Skin of body (tissue), 2 donors: Measurements from ENCODE around the gene MINPP1. TPM values are rescaled to one million over a fixed set of nuclear protein-coding genes. Genes with fewer than 3 reads are reported as not detected.
"Not testable (repeated sequence)": the region's sequence is repeated elsewhere in the genome, so short reads cannot be mapped to it uniquely, and the experiment has no call there.

Source experiments
- DNase-seq: peaks from one replicate; lab custom pipeline; 2025; lab: John Stamatoyannopoulos, UW
- total RNA-seq: library from RNA; depleted of rRNA; stranded (reverse); fragments of >200 nt; gene quantifications from one replicate; pipeline ENCODE4 v1.2.3, GENCODE V29; 2014

Gene MINPP1
- total RNA-seq = 15.6 TPM

- DNase-seq = peak; percentile 66
These were observed at the start of gene MINPP1 for GRCh38 chr10:87504640-87505365. MINPP1 (plus strand) TSS chr10:87504893; CDS start chr10:87504916, 23 bp downstream.

- DNase-seq = not testable (repeated sequence)
These were observed 48.0 kb upstream of the MINPP1 start for GRCh38 chr10:87456586-87457220.

DNA sequence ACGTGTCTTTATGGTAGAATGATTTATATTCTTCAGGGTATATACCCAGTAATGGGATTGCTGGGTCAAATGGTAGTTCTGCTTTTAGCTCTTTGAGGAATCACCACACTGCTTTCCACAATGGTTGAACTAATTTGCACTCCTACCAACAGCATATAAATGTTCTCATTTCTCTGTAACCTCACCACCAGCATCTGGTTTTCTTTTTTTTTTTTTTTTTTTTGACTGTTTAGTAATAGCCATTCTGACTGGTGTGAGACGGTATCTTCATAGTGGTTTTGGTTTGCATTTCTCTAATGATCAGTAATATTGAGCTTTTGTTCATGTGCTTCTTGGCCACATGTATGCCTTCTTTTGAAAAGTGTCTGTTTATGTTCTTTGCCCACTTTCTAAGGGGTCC is 42.9 kb upstream of the MINPP1 start:
- not testable (repeated sequence) for DNase-seq

DNA sequence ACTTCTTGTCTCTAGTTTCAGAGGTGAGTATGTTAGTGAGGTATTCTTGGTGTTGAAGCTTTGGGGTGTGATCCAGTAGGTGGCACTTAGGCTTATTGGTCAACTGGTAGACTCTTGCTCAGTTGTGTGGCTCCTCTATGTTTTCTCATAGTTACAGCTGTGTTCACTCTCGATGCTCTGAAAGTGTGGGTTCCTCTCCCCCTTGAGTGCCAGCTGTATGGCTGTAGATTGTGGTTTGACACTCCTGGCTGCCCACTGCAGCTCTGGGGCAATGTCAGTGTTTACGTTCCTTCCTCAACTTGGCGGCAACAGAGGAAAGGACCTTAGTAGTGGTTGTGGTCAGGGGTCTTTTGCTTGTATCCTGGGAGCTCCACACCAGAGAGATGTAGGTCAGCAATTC is 37.8 kb upstream of the MINPP1 start:
- DNase-seq = not testable (repeated sequence)

- DNase-seq = not testable (repeated sequence)
These were observed 16.0 kb upstream of the MINPP1 start for GRCh38 chr10:87488733-87489132.

- DNase-seq = not testable (repeated sequence)
These were observed 14.4 kb upstream of the MINPP1 start for GRCh38 chr10:87490285-87490684.

DNA sequence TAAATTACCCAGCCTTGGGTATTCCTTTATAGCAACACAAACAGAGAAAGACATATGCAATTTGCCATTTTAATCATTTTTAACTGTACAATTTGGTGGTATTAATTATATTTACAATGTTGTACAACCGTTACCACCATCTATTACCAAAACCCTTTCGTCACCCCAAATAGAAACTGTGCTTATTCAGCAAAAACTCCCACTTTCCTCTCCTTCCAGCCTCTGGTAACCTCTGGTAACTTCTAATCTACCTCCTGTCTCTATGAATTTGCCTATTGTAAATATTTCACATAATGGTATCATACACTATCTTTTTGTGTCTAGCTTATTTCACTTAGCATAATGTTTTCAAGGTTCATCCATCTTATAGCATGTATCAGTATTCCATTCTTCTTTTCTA is 12.2 kb upstream of the MINPP1 start:
- not testable (repeated sequence) for DNase-seq

GRCh38 chr10:87495446-87495845 is 9.2 kb upstream of the MINPP1 start:
- not testable (repeated sequence) for DNase-seq

DNA sequence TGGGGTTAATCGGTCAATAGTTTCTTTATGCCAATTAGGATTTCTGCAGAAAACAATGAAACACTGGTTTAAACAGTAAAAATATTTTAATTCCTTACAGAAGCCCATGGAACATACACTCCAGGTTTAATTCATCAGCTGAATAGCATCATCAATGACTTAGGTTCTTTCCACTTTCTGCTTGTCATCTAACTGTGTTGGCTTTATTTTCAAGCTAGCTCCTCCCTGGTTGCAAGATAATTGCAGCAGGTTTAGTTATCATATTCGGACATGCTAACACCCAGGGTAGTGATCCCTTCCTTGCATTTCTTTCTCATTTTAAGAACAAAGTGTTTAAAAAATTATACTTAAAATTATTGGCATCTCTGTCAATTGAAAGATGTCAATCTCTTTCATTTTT is 7.3 kb upstream of the MINPP1 start:
- DNase-seq = not testable (repeated sequence)

DNA sequence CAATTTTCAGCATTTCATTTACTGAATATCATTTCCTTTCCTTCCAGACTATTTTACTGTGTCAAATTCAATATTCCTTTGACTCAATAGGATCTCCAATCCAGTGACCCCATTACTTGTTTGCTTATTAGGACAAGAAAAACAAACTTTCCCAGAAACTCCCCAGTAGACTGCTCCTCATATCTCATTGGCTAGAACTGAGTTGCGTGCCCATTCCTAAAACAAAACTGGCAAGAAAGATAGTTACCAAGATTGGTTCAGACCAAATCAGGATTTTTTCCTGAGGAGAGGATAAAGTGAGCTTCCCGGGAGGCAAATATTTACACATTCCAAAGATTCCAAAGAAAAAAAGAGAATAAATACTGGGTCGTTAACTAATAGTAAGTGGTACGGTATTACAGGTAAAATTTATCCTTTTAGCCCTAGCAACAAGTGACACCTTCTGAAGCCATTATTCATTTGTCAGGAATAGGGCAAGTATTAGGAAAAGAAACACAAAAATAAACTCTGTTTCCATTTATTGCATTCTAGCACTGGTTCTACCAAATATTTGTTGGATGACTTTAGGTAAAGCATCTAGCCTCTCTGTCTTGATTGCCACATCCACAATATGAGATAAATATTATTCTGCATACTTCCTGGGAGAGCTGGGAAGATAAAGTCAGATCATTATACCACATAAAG is 6.4 kb upstream of the MINPP1 start:
- not testable (repeated sequence) for DNase-seq

DNA sequence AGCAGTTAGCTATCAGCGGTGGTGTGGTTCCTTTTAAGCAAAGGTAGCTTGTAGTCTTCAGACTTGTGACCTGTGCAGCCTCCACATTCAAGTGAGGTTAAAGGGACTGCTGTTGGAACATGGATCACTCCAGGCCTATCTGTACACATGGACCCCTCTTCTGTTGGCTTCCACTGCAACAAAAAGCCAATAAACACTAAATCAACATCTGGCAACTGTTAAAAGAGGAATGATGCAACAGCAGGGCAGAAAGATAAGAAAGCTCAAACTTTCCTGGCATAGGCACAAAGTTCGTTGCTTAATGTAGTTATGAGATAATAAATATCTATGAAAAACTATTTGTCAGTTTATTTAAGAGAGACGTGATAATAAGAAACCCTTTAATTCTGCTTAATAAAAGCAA is 4.0 kb upstream of the MINPP1 start:
- DNase-seq = no peak

- DNase-seq = no peak
These were observed 1.3 kb upstream of the MINPP1 start for GRCh38 chr10:87503401-87503800.

DNA sequence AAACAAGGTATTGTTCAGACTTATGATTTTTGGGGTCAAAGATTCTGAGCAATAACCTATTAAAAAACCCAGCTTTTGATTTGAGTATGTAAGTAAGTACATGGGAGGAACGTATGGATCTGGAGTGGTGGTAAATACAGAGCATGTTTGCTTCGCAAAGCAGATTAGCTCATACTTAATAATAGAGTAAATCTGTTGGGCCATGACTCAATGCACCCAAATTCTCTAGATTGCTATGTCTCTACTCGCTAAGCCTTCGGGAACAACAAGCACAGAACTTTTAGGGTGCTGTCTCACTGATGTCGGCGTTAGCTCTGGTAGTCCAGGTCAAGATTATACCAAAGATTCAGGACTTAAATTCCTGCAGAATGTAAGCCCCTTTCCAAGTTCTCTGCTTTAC is 807 bp upstream of the MINPP1 start:
- DNase-seq = peak; percentile 41

GRCh38 chr10:87504307-87504639 is 420 bp upstream of the MINPP1 start:
- peak; percentile 41 for DNase-seq

DNA sequence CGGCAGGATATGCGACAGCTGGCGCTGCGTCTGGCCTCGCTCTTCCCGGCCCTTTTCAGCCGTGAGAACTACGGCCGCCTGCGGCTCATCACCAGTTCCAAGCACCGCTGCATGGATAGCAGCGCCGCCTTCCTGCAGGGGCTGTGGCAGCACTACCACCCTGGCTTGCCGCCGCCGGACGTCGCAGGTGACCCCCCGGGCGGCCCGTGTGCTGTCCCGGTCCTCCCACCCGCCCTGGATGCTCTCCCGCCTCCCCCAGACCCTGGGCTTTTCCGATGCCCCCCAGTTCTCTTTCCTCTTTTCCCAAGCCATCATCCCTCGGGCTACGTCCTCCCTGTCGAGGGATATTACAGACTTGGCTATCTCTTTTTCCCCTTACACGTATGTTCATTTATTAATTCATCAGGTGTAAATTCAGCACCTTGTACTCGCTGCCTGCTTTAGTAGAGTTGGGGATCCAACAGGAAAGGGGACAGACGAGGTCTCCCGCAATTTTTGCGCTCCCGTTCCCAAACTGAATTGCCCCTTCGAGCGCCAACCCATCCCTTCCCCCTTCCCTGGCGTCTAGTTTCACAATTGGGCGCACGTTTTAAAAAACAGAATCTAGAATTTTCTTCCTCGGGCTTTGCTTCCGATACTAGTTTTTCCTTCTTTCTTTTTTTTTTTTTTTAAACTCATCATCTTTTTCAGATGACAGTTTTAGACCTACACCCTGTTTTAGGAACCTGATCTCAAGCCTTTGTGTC is 846 bp downstream of the MINPP1 start:
- no peak for DNase-seq

- DNase-seq = no peak
These were observed 2.3 kb downstream of the MINPP1 start for GRCh38 chr10:87506956-87507355.

DNA sequence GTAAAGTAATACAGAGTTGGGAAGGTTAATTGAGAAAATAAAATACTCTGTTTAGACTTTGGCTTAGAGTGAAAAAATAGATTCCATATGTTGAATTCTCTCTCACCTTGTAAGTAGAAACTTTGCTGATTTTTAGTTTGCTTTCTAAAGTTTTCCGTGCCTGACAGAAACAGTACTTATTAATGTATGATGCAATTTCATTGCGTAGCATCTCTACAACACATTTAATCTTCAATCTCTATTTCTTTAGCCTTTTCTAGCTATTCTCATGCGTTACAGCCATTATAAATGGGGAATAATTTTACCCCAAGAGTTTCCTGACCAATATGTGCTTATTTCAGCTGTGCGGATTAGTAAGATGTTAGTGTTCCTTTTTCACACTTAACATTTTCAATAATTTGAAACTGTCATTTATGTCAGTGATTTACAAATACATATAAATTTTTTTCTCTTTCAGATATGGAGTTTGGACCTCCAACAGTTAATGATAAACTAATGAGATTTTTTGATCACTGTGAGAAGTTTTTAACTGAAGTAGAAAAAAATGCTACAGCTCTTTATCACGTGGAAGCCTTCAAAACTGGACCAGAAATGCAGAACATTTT is 3.3 kb downstream of the MINPP1 start:
- no peak for DNase-seq

DNA sequence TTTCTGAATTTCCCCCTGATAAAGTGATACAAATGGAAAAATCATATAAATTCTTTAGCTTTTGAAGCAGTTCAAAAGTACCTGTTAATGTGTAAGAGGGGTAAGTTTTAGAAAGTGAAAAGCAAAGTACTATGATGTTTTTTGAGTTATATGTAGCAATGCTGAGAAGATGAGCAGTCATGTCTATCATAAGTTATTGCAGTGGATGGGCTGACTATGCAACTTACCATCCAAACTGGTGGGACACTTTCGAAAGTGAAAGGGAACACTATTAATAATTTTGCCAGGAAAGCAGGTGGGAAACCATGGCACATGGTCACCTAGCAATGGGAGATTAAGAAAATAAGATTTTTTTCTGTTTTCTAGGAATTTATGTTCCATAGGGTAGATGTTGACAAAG is 4.1 kb downstream of the MINPP1 start:
- DNase-seq = no peak

GRCh38 chr10:87510025-87510424 is 5.3 kb downstream of the MINPP1 start:
- DNase-seq = no peak

DNA sequence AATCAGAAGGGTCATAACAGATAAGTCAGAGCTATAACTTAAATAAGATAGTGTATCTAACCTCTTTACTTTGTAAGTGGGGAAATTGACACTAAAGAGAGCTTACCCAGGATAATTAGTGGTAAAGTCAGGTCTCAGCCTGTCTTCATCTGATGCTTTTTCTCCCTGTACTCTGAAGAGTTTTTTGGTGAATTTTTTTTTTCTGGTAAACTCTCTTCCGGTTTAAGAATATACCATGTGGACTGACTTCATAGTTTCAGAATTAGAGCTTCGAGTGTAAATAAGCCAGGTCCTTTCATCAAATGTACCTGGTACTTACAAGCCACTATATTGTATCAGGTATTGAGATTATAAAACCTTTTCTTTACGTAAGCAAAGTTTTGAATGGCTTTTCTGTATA is 6.8 kb downstream of the MINPP1 start:
- no peak for DNase-seq

GRCh38 chr10:87518937-87519336 is 14.2 kb downstream of the MINPP1 start:
- DNase-seq = no peak
